DMS114 treated with DMSO at 0.1 percent for 48 hours (cell line): ENCODE data around the gene INA.
"Not testable (repeated sequence)": the region's sequence is repeated elsewhere in the genome, so short reads cannot be mapped to it uniquely, and the experiment has no call there.

Experiments used
- DNase-seq: peaks from one replicate; lab custom pipeline; 2025; ENCODE audit not compliant: unreplicated experiment; lab: John Stamatoyannopoulos, UW

Gene INA

GRCh38 chr10:103276896-103277712, at the start of gene INA:
TSS of gene INA (plus strand) at chr10:103277138. CDS start at chr10:103277212, 74 bp downstream.
- peak; percentile 33 for DNase-seq

- no peak for DNase-seq
Observed at GRCh38 chr10:103227416-103227815, 49.5 kb upstream of the INA start.

GRCh38 chr10:103231047-103231551, 45.8 kb upstream of the INA start:
- no peak for DNase-seq

- DNase-seq = no peak
Observed at GRCh38 chr10:103232131-103232673, 44.7 kb upstream of the INA start.

- no peak for DNase-seq
Observed at GRCh38 chr10:103232772-103233488, 44.0 kb upstream of the INA start.

GRCh38 chr10:103235775-103236174, 41.2 kb upstream of the INA start:
- DNase-seq = no peak

- DNase-seq = peak; percentile 64
Observed at GRCh38 chr10:103238506-103239252, 38.3 kb upstream of the INA start.

GRCh38 chr10:103241262-103242011, 35.5 kb upstream of the INA start:
- DNase-seq = no peak

- peak; percentile 41 for DNase-seq
Observed at GRCh38 chr10:103244666-103245271, 32.2 kb upstream of the INA start.

GRCh38 chr10:103245587-103245986, 31.4 kb upstream of the INA start, which contains the start of gene RPEL1:
TSS of gene RPEL1 (plus strand) at chr10:103245887. CDS start at chr10:103245997, 110 bp downstream.
- not testable (repeated sequence) for DNase-seq

GRCh38 chr10:103246324-103246723, 30.6 kb upstream of the INA start:
- DNase-seq = no peak

- DNase-seq = no peak
Observed at GRCh38 chr10:103254113-103254512, 22.8 kb upstream of the INA start.

- DNase-seq = no peak
Observed at GRCh38 chr10:103254538-103255325, 22.2 kb upstream of the INA start.

GRCh38 chr10:103256613-103257012, 20.3 kb upstream of the INA start:
- no peak for DNase-seq

- DNase-seq = no peak
Observed at GRCh38 chr10:103257812-103258211, 19.1 kb upstream of the INA start.

- DNase-seq = not testable (repeated sequence)
Observed at GRCh38 chr10:103258928-103259327, 18.0 kb upstream of the INA start.

- DNase-seq = no peak
Observed at GRCh38 chr10:103259989-103260388, 16.9 kb upstream of the INA start.

- DNase-seq = no peak
Observed at GRCh38 chr10:103262229-103262628, 14.7 kb upstream of the INA start.

- no peak for DNase-seq
Observed at GRCh38 chr10:103265717-103266329, 11.1 kb upstream of the INA start.
